ENCODE results near the gene VSTM5. TPM values are rescaled to one million over a fixed set of nuclear protein-coding genes. Genes with fewer than 3 reads are reported as not detected.

VSTM5 gene
- total and polyA plus RNA-seq, 2 donors from 2014 or later = 0.41 to 1.8 TPM

- H3K27me3 ChIP-seq (ENCODE audit: control insufficient read depth, insufficient read depth, low read length) = no peaks in the 10 kb centered on the region
- H3K9ac ChIP-seq (ENCODE audit: low read length in 3 of 3) = no peak overlapping the region
- TF ChIP-seq, protein P1, sequence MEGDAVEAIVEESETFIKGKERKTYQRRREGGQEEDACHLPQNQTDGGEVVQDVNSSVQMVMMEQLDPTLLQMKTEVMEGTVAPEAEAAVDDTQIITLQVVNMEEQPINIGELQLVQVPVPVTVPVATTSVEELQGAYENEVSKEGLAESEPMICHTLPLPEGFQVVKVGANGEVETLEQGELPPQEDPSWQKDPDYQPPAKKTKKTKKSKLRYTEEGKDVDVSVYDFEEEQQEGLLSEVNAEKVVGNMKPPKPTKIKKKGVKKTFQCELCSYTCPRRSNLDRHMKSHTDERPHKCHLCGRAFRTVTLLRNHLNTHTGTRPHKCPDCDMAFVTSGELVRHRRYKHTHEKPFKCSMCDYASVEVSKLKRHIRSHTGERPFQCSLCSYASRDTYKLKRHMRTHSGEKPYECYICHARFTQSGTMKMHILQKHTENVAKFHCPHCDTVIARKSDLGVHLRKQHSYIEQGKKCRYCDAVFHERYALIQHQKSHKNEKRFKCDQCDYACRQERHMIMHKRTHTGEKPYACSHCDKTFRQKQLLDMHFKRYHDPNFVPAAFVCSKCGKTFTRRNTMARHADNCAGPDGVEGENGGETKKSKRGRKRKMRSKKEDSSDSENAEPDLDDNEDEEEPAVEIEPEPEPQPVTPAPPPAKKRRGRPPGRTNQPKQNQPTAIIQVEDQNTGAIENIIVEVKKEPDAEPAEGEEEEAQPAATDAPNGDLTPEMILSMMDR (IDR thresholded peaks at IDR 0.05; ENCODE audit: borderline replicate concordance, extremely low read depth, insufficient read depth) = no peak
- no peaks in the 10 kb centered on the region for H3K9me3 ChIP-seq (ENCODE audit: control insufficient read depth in 2 of 3, insufficient read depth in 1 of 3, low read length in 3 of 3)
- no peak overlapping the region for H3K4me3 ChIP-seq (ENCODE audit: low read length in 3 of 3)
- FAIRE-seq (no peak), DNase-seq (no peak)
- no peaks in the 10 kb centered on the region for H3K36me3 ChIP-seq (ENCODE audit: control insufficient read depth in 2 of 3, insufficient read depth in 3 of 3, low read length in 3 of 3)
- intact Hi-C loops (cut with DNase I) = no loop called here
- H3K4me1 ChIP-seq (ENCODE audit: control insufficient read depth in 2 of 3, insufficient read depth in 2 of 3, low read depth in 1 of 3, low read length in 3 of 3) = no peaks in the 10 kb centered on the region
- no peak overlapping the region for H3K27ac ChIP-seq (ENCODE audit: low read depth in 2 of 2, low read length in 2 of 2)
Measured at GRCh38 chr11:93772123-93772522, 78.3 kb downstream of the VSTM5 start.

- DNase-seq (no peak), FAIRE-seq (no peak)
- TF ChIP-seq, protein P1 (IDR thresholded peaks at IDR 0.05; ENCODE audit: borderline replicate concordance, extremely low read depth, insufficient read depth) = no peak
- H3K27me3 ChIP-seq (ENCODE audit: control insufficient read depth, insufficient read depth, low read length) = no peaks in the 10 kb centered on the region
- no peak overlapping the region for H3K9ac ChIP-seq (ENCODE audit: low read length in 3 of 3)
- no peaks in the 10 kb centered on the region for H3K9me3 ChIP-seq (ENCODE audit: control insufficient read depth in 2 of 3, insufficient read depth in 1 of 3, low read length in 3 of 3)
- H3K4me1 ChIP-seq (ENCODE audit: control insufficient read depth in 2 of 3, insufficient read depth in 2 of 3, low read depth in 1 of 3, low read length in 3 of 3) = no peaks in the 10 kb centered on the region
- H3K27ac ChIP-seq (ENCODE audit: low read depth in 2 of 2, low read length in 2 of 2) = no peak overlapping the region
- H3K4me3 ChIP-seq (ENCODE audit: low read length in 3 of 3) = no peak overlapping the region
- intact Hi-C loops (cut with DNase I) = no loop called here
- no peaks in the 10 kb centered on the region for H3K36me3 ChIP-seq (ENCODE audit: control insufficient read depth in 2 of 3, insufficient read depth in 3 of 3, low read length in 3 of 3)
Measured at GRCh38 chr11:93770160-93770559, 80.3 kb downstream of the VSTM5 start.

Other genes with a start within 250 kb of the VSTM5 start
- 11.0 TPM for gene CEP295, start 188.9 kb downstream of the VSTM5 start, total RNA-seq
- gene CEP295, start 188.9 kb downstream of the VSTM5 start, polyA plus RNA-seq (ENCODE audit: insufficient read depth, low read depth, low replicate concordance) = 3.8 TPM
- gene TAF1D, start 109.1 kb downstream of the VSTM5 start, total RNA-seq = 110 TPM
- 64.3 TPM for gene TAF1D, start 109.1 kb downstream of the VSTM5 start, polyA plus RNA-seq (ENCODE audit: insufficient read depth, low read depth, low replicate concordance)
- 101 TPM for gene C11orf54, start 108.9 kb downstream of the VSTM5 start, total RNA-seq
- 211 TPM for gene C11orf54, start 108.9 kb downstream of the VSTM5 start, polyA plus RNA-seq (ENCODE audit: insufficient read depth, low read depth, low replicate concordance)
- gene MED17, start 66.3 kb downstream of the VSTM5 start, total RNA-seq = 35.4 TPM
- 11.7 TPM for gene MED17, start 66.3 kb downstream of the VSTM5 start, polyA plus RNA-seq (ENCODE audit: insufficient read depth, low read depth, low replicate concordance)
- gene HEPHL1, start 170.7 kb upstream of the VSTM5 start, total RNA-seq = not detected
- gene HEPHL1, start 170.7 kb upstream of the VSTM5 start, polyA plus RNA-seq (ENCODE audit: insufficient read depth, low read depth, low replicate concordance) = not detected

All from kidney (tissue), 14 donors.